ENCODE data around the gene SULF2. TPM values are rescaled to one million over a fixed set of nuclear protein-coding genes. Genes with fewer than 3 reads are reported as not detected.

SULF2 gene
- total and polyA plus RNA-seq, 9 of the 15 experiments (the other 6 are each of a cell fraction or from before 2014, with no cell fraction given): 0.33 TPM; not detected in 8

DNA sequence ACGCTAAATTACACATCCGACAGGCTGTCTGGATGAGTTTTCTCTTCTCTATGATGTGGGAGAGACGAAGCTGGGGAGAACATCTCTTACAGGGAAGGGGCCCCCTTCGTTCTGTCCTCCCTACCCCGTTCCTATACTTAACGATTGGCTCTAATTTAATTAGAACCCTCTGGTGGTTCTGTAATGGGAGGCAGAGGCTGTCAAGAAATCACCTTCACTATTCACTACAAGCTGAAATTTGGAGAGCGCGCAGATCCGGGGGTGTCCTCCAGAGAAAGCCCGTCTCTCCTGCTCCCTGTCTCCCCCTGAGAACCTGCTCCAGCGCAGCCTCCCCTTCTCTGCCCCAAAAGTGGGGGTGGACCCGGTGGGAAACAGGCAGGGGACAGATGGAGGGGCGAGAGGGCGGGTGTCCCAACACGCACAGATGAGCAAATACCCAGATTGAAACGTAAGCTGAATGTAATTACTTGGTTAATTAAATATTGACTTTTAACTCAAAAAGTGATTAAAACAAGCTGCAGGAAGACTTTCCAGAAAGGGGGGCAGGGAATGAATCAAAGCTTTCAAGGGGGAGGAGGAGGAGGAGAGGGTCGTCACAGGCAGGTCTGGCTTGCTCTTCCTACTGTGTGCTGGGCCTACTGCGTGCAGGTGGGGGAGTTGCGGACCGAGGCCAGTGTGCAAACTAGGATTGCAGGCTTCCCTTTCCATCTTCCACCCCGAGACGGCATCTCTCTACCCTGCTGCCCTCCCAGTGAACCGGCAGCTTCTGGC is 1.3 kb downstream of the SULF2 start:
- H3K9me3 ChIP-seq (replicated peaks; ENCODE audit: control insufficient read depth, insufficient read depth, low read depth, low read length): no peaks in the 10 kb centered on the region
- POLR2A ChIA-PET: interaction anchor here (1.2 kb wide), 1 partner anchor 23 kb away, joined by 4 read pairs; no protein-coding TSS in a partner anchor
- no peaks in the 10 kb centered on the region for H3K79me2 ChIP-seq (ENCODE audit: control insufficient read depth, insufficient read depth, low read length)
- TF ChIP-seq POLR2H (tag; IDR thresholded peaks at IDR 0.05; ENCODE audit: low read depth): no peak
- TF ChIP-seq ZKSCAN1 (IDR thresholded peaks at IDR 0.05; ENCODE audit: low read depth, low read length): peak; percentile 94
- no TSS peak for BruUV-seq (replicated peaks)
- ATAC-seq (no peak), DNase-seq (ENCODE audit: extremely low read depth in 1 of 4, low spot score in 3 of 4) (no peak), FAIRE-seq (no peak)
- intact Hi-C loops (cut with micrococcal nuclease) (no loop called here), in situ Hi-C loops (cut with MboI) (no loop called here)
- H3K4me3 ChIP-seq: no peak overlapping the region
- peaks cover 16 to 50% of the 10 kb centered on the region in 2 experiments; a peak in 4 of 5 replicates for H3K27me3 ChIP-seq (ENCODE audit: control insufficient read depth in 2 of 2, insufficient read depth in 2 of 2, low read length in 2 of 2)
- CTCF ChIA-PET (ENCODE audit: low intra/inter-chr PET ratio): interaction anchor here (0.7 kb wide), 1 partner anchor 405 kb away, joined by 3 read pairs; no protein-coding TSS in a partner anchor
- no peak overlapping the region for H2AFZ ChIP-seq (ENCODE audit: low read depth, low read length)
- H4K20me1 ChIP-seq (replicated peaks; ENCODE audit: control insufficient read depth, insufficient read depth, low read length): no peaks in the 10 kb centered on the region
- H3K27ac ChIP-seq (ENCODE audit: extremely low read depth, low read depth, low read length): no peak overlapping the region
- WGBS (ENCODE audit: insufficient coverage, low coverage, missing lambda C conversion rate): 16% methylated on average over 21 of the region's 23 CpGs
- no peaks in the 10 kb centered on the region for H3K9me1 ChIP-seq (ENCODE audit: control insufficient read depth, insufficient read depth, low read length)
- no peaks in the 10 kb centered on the region for H3K36me3 ChIP-seq (ENCODE audit: control insufficient read depth, insufficient read depth, low read length)
- H3K4me1 ChIP-seq (replicated peaks in 1 of 2; ENCODE audit: control insufficient read depth in 2 of 2, insufficient read depth in 2 of 2, low read length in 2 of 2): peaks cover 0 to 7% of the 10 kb centered on the region in 2 experiments; a peak in 1 of 5 replicates
- H3K9ac ChIP-seq (ENCODE audit: insufficient read depth in 1 of 2, low read depth in 2 of 2, low read length in 2 of 2): no peak overlapping the region
- no peak overlapping the region for H3K4me2 ChIP-seq (ENCODE audit: insufficient read depth, low read length)

DNA sequence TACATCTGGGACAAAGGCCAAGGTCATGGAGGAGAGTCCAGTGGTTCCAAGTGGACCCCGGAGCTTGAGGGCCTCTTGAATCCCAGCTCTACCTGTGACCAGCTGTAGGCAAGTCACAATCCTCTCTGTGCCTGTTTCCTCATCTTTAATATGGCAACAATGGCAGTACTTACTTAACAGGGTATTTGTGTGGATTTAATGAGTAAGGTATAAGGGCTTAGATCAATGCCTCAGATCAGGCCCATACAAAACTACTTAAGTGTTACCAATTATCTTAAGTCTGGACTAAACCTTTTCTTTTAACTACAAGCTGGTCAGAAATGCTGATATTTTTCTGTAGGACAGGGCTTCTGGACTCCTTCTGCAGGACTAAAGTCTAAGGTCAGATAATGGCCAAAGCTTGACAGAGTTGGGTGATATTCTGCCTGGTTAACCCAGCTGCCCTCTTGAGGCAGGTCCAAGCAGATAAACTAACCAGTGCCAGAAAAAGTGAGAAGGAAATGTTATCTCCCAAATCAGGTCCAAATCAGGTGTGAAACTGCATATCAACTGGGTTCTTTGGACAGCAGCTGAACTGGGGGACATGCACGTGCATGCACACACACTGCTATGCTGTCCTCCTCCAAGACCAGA is 2.2 kb downstream of the SULF2 start:
- Histone ChIP-seq H2AFZ (ENCODE audit: low read depth, low read length) (no peak overlapping the region), H3K27me3 (ENCODE audit: control insufficient read depth in 2 of 2, insufficient read depth in 2 of 2, low read length in 2 of 2) (peaks cover 10 to 44% of the 10 kb centered on the region in 2 experiments; a peak in 4 of 5 replicates), H3K4me3 (no peak overlapping the region), H3K9ac (ENCODE audit: insufficient read depth in 1 of 2, low read depth in 2 of 2, low read length in 2 of 2) (no peak overlapping the region), H4K20me1 (replicated peaks; ENCODE audit: control insufficient read depth, insufficient read depth, low read length) (no peaks in the 10 kb centered on the region), H3K4me2 (ENCODE audit: insufficient read depth, low read length) (no peak overlapping the region), H3K36me3 (ENCODE audit: control insufficient read depth, insufficient read depth, low read length) (no peaks in the 10 kb centered on the region), H3K4me1 (replicated peaks in 1 of 2; ENCODE audit: control insufficient read depth in 2 of 2, insufficient read depth in 2 of 2, low read length in 2 of 2) (peaks cover 0 to 7% of the 10 kb centered on the region in 2 experiments; a peak in 1 of 5 replicates), H3K9me3 (replicated peaks; ENCODE audit: control insufficient read depth, insufficient read depth, low read depth, low read length) (no peaks in the 10 kb centered on the region), H3K27ac (ENCODE audit: extremely low read depth, low read depth, low read length) (no peak overlapping the region), H3K9me1 (ENCODE audit: control insufficient read depth, insufficient read depth, low read length) (no peaks in the 10 kb centered on the region), H3K79me2 (ENCODE audit: control insufficient read depth, insufficient read depth, low read length) (no peaks in the 10 kb centered on the region)
- ATAC-seq: no peak
- CTCF ChIA-PET (ENCODE audit: low intra/inter-chr PET ratio): no interaction called here
- FAIRE-seq: no peak
- DNase-seq (ENCODE audit: extremely low read depth in 1 of 4, low spot score in 3 of 4): no peak
- in situ Hi-C loops (cut with MboI) (no loop called here), intact Hi-C loops (cut with micrococcal nuclease) (no loop called here)
- POLR2A ChIA-PET: interaction anchor here (1.2 kb wide), 1 partner anchor 22 kb away, joined by 4 read pairs; no protein-coding TSS in a partner anchor
- 0% methylated on average over 2 of the region's 2 CpGs for WGBS (ENCODE audit: insufficient coverage, low coverage, missing lambda C conversion rate)
- no peak for TF ChIP-seq ZNF134 (CRISPR knock-in tag; conservative IDR thresholded peaks at IDR 0.05)
- TF ChIP-seq ZBTB11 (CRISPR knock-in tag; IDR thresholded peaks at IDR 0.05): 0 out of 6 replicates have a peak, but pooled peaks of 1 of the 3 experiments have one; percentile 16
- no peak for TF ChIP-seq SNRNP70 (optimal IDR thresholded peaks at IDR 0.05; ENCODE audit: low read depth, low read length)
- TF ChIP-seq CAMTA2 (CRISPR knock-in tag; conservative IDR thresholded peaks at IDR 0.05): no peak
- TF ChIP-seq, protein P1, sequence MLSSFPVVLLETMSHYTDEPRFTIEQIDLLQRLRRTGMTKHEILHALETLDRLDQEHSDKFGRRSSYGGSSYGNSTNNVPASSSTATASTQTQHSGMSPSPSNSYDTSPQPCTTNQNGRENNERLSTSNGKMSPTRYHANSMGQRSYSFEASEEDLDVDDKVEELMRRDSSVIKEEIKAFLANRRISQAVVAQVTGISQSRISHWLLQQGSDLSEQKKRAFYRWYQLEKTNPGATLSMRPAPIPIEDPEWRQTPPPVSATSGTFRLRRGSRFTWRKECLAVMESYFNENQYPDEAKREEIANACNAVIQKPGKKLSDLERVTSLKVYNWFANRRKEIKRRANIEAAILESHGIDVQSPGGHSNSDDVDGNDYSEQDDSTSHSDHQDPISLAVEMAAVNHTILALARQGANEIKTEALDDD (IDR thresholded peaks at IDR 0.05): peak; percentile 18; the same call in 1 of the 2 replicates
- no peak for TF ChIP-seq NR3C1 (CRISPR knock-in tag; IDR thresholded peaks at IDR 0.05)
- BruUV-seq (replicated peaks): no TSS peak
